DOHH2 (cell line): ENCODE results near the gene SCFD2.

Source experiments
- H3F3A ChIP-seq: fragments of 200-600 bp; sonication (generic), shearing (Covaris generic); 2 replicates; pipeline ENCODE4 v1.6.0; 2016; ENCODE audit warnings: antibody characterized with exemption, mild to moderate bottlenecking; ENCODE audit not compliant: control insufficient read depth, insufficient read depth
- H3K27ac ChIP-seq: fragments of 200-600 bp; sonication (generic); 2 replicates; pipeline ENCODE4 v1.5.1; 2014; ENCODE audit warnings: low read depth, mild to moderate bottlenecking, low read length, moderate library complexity
- H3K27me3 ChIP-seq: fragments of 200-600 bp; sonication (generic); 2 replicates; pipeline ENCODE4 v1.6.1; 2014; ENCODE audit warnings: mild to moderate bottlenecking, low read length, mixed read lengths; ENCODE audit not compliant: control insufficient read depth
- H3K36me3 ChIP-seq: fragments of 200-600 bp; sonication (generic); 2 replicates; pipeline ENCODE4 v1.6.1; 2014; ENCODE audit warnings: mild to moderate bottlenecking, low read length, moderate library complexity, mixed read lengths; ENCODE audit not compliant: control insufficient read depth
- H3K4me1 ChIP-seq: fragments of 200-600 bp; sonication (generic); 2 replicates; pipeline ENCODE4 v1.6.1; 2014; ENCODE audit warnings: mild to moderate bottlenecking, low read length, mixed read lengths; ENCODE audit not compliant: control insufficient read depth
- H3K4me2 ChIP-seq: fragments of 200-600 bp; sonication (generic); 2 replicates; pipeline ENCODE4 v1.6.0; 2014; ENCODE audit warnings: mild to moderate bottlenecking, low read length, moderate library complexity
- H3K4me3 ChIP-seq: fragments of 200-600 bp; sonication (generic); 2 replicates; pipeline ENCODE4 v1.5.1; 2014; ENCODE audit warnings: mild to moderate bottlenecking, low read length, mixed read lengths
- H3K79me2 ChIP-seq: fragments of 200-600 bp; sonication (generic); 2 replicates; pipeline ENCODE4 v1.6.1; 2014; ENCODE audit warnings: mild to moderate bottlenecking, low read length, mixed read lengths; ENCODE audit not compliant: control insufficient read depth
- H3K9me2 ChIP-seq: fragments of 200-600 bp; sonication (generic); replicated peaks from 2 replicates; pipeline ENCODE4 v1.6.1; 2014; ENCODE audit warnings: mild to moderate bottlenecking, low read length, mixed read lengths; ENCODE audit not compliant: control insufficient read depth
- H3K9me3 ChIP-seq: fragments of 200-600 bp; sonication (generic); 2 replicates; pipeline ENCODE4 v1.6.1; 2014; ENCODE audit warnings: antibody characterized with exemption, low read length, mixed read lengths; ENCODE audit not compliant: control insufficient read depth, insufficient read depth
- H4K20me1 ChIP-seq: fragments of 200-600 bp; sonication (generic); 2 replicates; pipeline ENCODE4 v1.6.0; 2014; ENCODE audit warnings: low read depth, mild to moderate bottlenecking, antibody characterized with exemption, low read length, moderate library complexity; ENCODE audit not compliant: control insufficient read depth, insufficient read depth
- EZH2phosphoT487 ChIP-seq: fragments of 200-600 bp; sonication (generic); IDR thresholded peaks from 2 replicates; pipeline ENCODE4 v1.6.1; 2017; ENCODE audit warnings: borderline replicate concordance, mild to moderate bottlenecking, antibody characterized with exemption, low read length, moderate library complexity, mixed read lengths
- TF ChIP-seq, protein P1 (sequence below): fragments of 200-600 bp; sonication (generic); IDR thresholded peaks from one replicate; pipeline ENCODE4 v1.5.1; 2014; ENCODE audit warnings: antibody characterized with exemption, mild to moderate bottlenecking, low read depth, low read length; ENCODE audit not compliant: poor library complexity, severe bottlenecking

Gene SCFD2

DNA sequence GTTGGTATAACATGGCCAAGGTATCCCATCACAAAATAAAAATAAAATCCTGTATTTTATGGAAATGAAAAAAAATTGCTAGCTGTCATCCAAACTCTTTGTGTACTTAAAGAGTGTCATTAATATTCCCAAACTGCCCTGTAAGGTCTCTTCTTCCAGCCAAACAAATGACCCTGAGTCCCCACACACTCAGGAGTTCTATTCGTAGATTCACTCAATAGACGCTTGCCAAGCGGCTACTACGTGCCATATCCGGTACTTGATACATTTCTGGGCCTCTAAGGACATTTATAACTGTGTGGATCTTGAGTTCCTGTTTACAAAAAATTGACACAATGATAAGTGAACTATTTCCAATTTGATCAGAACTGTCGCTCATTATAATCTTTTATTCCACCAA, 245.1 kb downstream of the SCFD2 start:
- Histone ChIP-seq H3K9me2 (no peaks in the 10 kb centered on the region; the same call in 1 of the 2 replicates), H3F3A (no peaks in the 10 kb centered on the region), H3K4me2 (no peak overlapping the region), H3K79me2 (no peaks in the 10 kb centered on the region), H3K4me3 (no peak overlapping the region), H3K4me1 (no peaks in the 10 kb centered on the region), H3K9me3 (no peaks in the 10 kb centered on the region), H3K36me3 (no peaks in the 10 kb centered on the region), H4K20me1 (no peaks in the 10 kb centered on the region), H3K27ac (no peak overlapping the region), H3K27me3 (no peaks in the 10 kb centered on the region)
- TF ChIP-seq, protein P1, sequence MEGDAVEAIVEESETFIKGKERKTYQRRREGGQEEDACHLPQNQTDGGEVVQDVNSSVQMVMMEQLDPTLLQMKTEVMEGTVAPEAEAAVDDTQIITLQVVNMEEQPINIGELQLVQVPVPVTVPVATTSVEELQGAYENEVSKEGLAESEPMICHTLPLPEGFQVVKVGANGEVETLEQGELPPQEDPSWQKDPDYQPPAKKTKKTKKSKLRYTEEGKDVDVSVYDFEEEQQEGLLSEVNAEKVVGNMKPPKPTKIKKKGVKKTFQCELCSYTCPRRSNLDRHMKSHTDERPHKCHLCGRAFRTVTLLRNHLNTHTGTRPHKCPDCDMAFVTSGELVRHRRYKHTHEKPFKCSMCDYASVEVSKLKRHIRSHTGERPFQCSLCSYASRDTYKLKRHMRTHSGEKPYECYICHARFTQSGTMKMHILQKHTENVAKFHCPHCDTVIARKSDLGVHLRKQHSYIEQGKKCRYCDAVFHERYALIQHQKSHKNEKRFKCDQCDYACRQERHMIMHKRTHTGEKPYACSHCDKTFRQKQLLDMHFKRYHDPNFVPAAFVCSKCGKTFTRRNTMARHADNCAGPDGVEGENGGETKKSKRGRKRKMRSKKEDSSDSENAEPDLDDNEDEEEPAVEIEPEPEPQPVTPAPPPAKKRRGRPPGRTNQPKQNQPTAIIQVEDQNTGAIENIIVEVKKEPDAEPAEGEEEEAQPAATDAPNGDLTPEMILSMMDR, result no peak
- TF ChIP-seq EZH2phosphoT487, result no peak

GRCh38 chr4:53119680-53120079, 246.2 kb downstream of the SCFD2 start:
- H3F3A ChIP-seq, result no peaks in the 10 kb centered on the region

GRCh38 chr4:53118676-53119075, 247.2 kb downstream of the SCFD2 start:
- Histone ChIP-seq H3K27ac (no peak overlapping the region), H4K20me1 (no peaks in the 10 kb centered on the region), H3K4me3 (no peak overlapping the region), H3K9me2 (no peaks in the 10 kb centered on the region; the same call in 1 of the 2 replicates), H3K36me3 (no peaks in the 10 kb centered on the region), H3F3A (no peaks in the 10 kb centered on the region), H3K4me1 (no peaks in the 10 kb centered on the region), H3K27me3 (no peaks in the 10 kb centered on the region), H3K9me3 (no peaks in the 10 kb centered on the region), H3K4me2 (no peak overlapping the region), H3K79me2 (no peaks in the 10 kb centered on the region)
- TF ChIP-seq, protein P1, result no peak
- TF ChIP-seq EZH2phosphoT487, result no peak

More at GRCh38 chr4:53119680-53120079, 246.2 kb downstream of the SCFD2 start:
- Histone ChIP-seq H3K79me2 (no peaks in the 10 kb centered on the region), H3K4me2 (no peak overlapping the region), H3K9me3 (no peaks in the 10 kb centered on the region), H3K9me2 (no peaks in the 10 kb centered on the region; the same call in 1 of the 2 replicates), H3K36me3 (no peaks in the 10 kb centered on the region), H3K27ac (no peak overlapping the region), H3K4me3 (no peak overlapping the region), H3K27me3 (no peaks in the 10 kb centered on the region), H4K20me1 (no peaks in the 10 kb centered on the region), H3K4me1 (no peaks in the 10 kb centered on the region)
- no peak for TF ChIP-seq EZH2phosphoT487
- TF ChIP-seq, protein P1, result no peak

GRCh38 chr4:53116954-53117353, 248.9 kb downstream of the SCFD2 start:
- H3F3A ChIP-seq, result no peaks in the 10 kb centered on the region
- TF ChIP-seq EZH2phosphoT487, result no peak
- TF ChIP-seq, protein P1, result no peak
- no peak overlapping the region for H3K4me3 ChIP-seq
- no peak overlapping the region for H3K4me2 ChIP-seq
- H3K9me3 ChIP-seq, result no peaks in the 10 kb centered on the region
- no peaks in the 10 kb centered on the region for H3K36me3 ChIP-seq
- H3K79me2 ChIP-seq, result no peaks in the 10 kb centered on the region
- H3K27ac ChIP-seq, result no peak overlapping the region
- H3K4me1 ChIP-seq, result no peaks in the 10 kb centered on the region
- H4K20me1 ChIP-seq, result no peaks in the 10 kb centered on the region
- no peaks in the 10 kb centered on the region; the same call in 1 of the 2 replicates for H3K9me2 ChIP-seq
- no peaks in the 10 kb centered on the region for H3K27me3 ChIP-seq
